H9 (cell line): ENCODE results near the gene NDUFA5. TPM values are rescaled to one million over a fixed set of nuclear protein-coding genes. Genes with fewer than 3 reads are reported as not detected.

Experiments
- DNase-seq: peaks from one replicate; pipeline ENCODE4 v3.0.0-alpha.2; 2017
- H2AFZ ChIP-seq: one replicate; pipeline ENCODE4 v1.6.1; 2013; ENCODE audit warnings: mild to moderate bottlenecking, low read length, control low read depth, moderate library complexity
- H2AK5ac ChIP-seq: 2 replicates; pipeline ENCODE4 v1.6.1; 2013; ENCODE audit warnings: low read length, control low read depth, mixed read lengths; ENCODE audit not compliant: insufficient read length
- H2BK120ac ChIP-seq: one replicate; pipeline ENCODE4 v1.6.1; 2013; ENCODE audit warnings: low read depth, mild to moderate bottlenecking, low read length, control low read depth, inconsistent platforms; ENCODE audit not compliant: poor library complexity, severe bottlenecking
- H2BK12ac ChIP-seq: 2 replicates; pipeline ENCODE4 v1.6.1; 2013; ENCODE audit warnings: low read length, control low read depth, mixed read lengths, low read depth; ENCODE audit not compliant: insufficient read length
- H2BK15ac ChIP-seq: 2 replicates; pipeline ENCODE4 v1.6.1; 2013; ENCODE audit warnings: low read depth, low read length, control low read depth
- H2BK20ac ChIP-seq: one replicate; pipeline ENCODE4 v1.6.1; 2013; ENCODE audit warnings: low read depth, mild to moderate bottlenecking, low read length, control low read depth, inconsistent platforms; ENCODE audit not compliant: poor library complexity, severe bottlenecking
- H2BK5ac ChIP-seq: 2 replicates; pipeline ENCODE4 v1.6.1; 2013; ENCODE audit warnings: low read length, control low read depth, mixed read lengths; ENCODE audit not compliant: insufficient read length
- H3K14ac ChIP-seq: 2 replicates; pipeline ENCODE4 v1.6.1; 2013; ENCODE audit warnings: low read length, control low read depth; ENCODE audit not compliant: insufficient read depth
- H3K18ac ChIP-seq: 2 replicates; pipeline ENCODE4 v1.6.1; 2013; ENCODE audit warnings: low read depth, mild to moderate bottlenecking, mixed read lengths, low read length, control low read depth; ENCODE audit not compliant: insufficient read length
- H3K23ac ChIP-seq: 2 replicates; pipeline ENCODE4 v1.6.1; 2013; ENCODE audit warnings: low read length, control low read depth, mixed read lengths, low read depth; ENCODE audit not compliant: insufficient read length
- H3K23me2 ChIP-seq: 2 replicates; pipeline ENCODE4 v1.6.1; 2013; ENCODE audit warnings: low read depth, mild to moderate bottlenecking, mixed read lengths, low read length, control low read depth; ENCODE audit not compliant: insufficient read length, poor library complexity, severe bottlenecking
- H3K27ac ChIP-seq: 2 replicates; pipeline ENCODE4 v1.5.1; 2013; ENCODE audit warnings: low read length, control low read depth, mixed read lengths, low read depth; ENCODE audit not compliant: insufficient read length
- H3K27me3 ChIP-seq: 2 replicates; pipeline ENCODE4 v1.6.1; 2013; ENCODE audit warnings: low read length, control low read depth, inconsistent platforms; ENCODE audit not compliant: insufficient read depth
- H3K4ac ChIP-seq: 2 replicates; pipeline ENCODE4 v1.6.1; 2013; ENCODE audit warnings: low read depth, mild to moderate bottlenecking, control low read depth, inconsistent platforms, low read length, moderate library complexity
- H3K4me1 ChIP-seq: 2 replicates; pipeline ENCODE4 v1.6.1; 2013; ENCODE audit warnings: low read length, control low read depth, inconsistent platforms; ENCODE audit not compliant: insufficient read depth
- H3K4me2 ChIP-seq: 2 replicates; pipeline ENCODE4 v1.6.1; 2013; ENCODE audit warnings: low read length, control low read depth, mixed read lengths; ENCODE audit not compliant: insufficient read length, insufficient read depth
- H3K56ac ChIP-seq: 2 replicates; pipeline ENCODE4 v1.6.1; 2013; ENCODE audit warnings: low read depth, mild to moderate bottlenecking, mixed read lengths, low read length, control low read depth; ENCODE audit not compliant: insufficient read length
- H3K79me1 ChIP-seq: 2 replicates; pipeline ENCODE4 v1.6.1; 2013; ENCODE audit warnings: low read depth, mild to moderate bottlenecking, moderate library complexity, low read length, control low read depth, inconsistent platforms; ENCODE audit not compliant: insufficient read depth, poor library complexity, severe bottlenecking
- H3K79me2 ChIP-seq: 2 replicates; pipeline ENCODE4 v1.6.1; 2013; ENCODE audit warnings: low read length, control low read depth, inconsistent platforms; ENCODE audit not compliant: insufficient read depth
- H3K9ac ChIP-seq: 2 replicates; pipeline ENCODE4 v1.6.1; 2013; ENCODE audit warnings: low read length, control low read depth, mixed read lengths; ENCODE audit not compliant: insufficient read length; ENCODE audit errors: extremely low read depth
- H3K9me3 ChIP-seq: one replicate; pipeline ENCODE4 v1.6.1; 2013; ENCODE audit warnings: low read depth, low read length, inconsistent platforms; ENCODE audit not compliant: control insufficient read depth
- H3T11ph ChIP-seq: one replicate; pipeline ENCODE4 v1.6.1; 2013; ENCODE audit warnings: mild to moderate bottlenecking, low read length, control low read depth, inconsistent platforms
- H4K20me1 ChIP-seq: one replicate; pipeline ENCODE4 v1.6.1; 2013; ENCODE audit not compliant: control insufficient read depth, insufficient read length, insufficient read depth
- H4K5ac ChIP-seq: 2 replicates; pipeline ENCODE4 v1.6.1; 2013; ENCODE audit warnings: low read depth, mild to moderate bottlenecking, mixed read lengths, low read length, control low read depth; ENCODE audit not compliant: insufficient read length
- H4K8ac ChIP-seq: replicated peaks from 2 replicates; pipeline ENCODE4 v1.6.1; 2013; ENCODE audit warnings: low read length, control low read depth, mixed read lengths, low read depth; ENCODE audit not compliant: insufficient read length
- H4K91ac ChIP-seq: 2 replicates; pipeline ENCODE4 v1.6.1; 2013; ENCODE audit warnings: low read depth, mild to moderate bottlenecking, moderate library complexity, mixed read lengths, low read length, control low read depth; ENCODE audit not compliant: insufficient read length
- H3K27ac Mint-ChIP-seq, 3 experiments: 2 replicates in 2 of 3; 3 replicates in 1 of 3; pipeline ENCODE4 v1.8.0; 2020 to 2021; ENCODE audit warnings: mixed read lengths in 3 of 3, mild to moderate bottlenecking in 1 of 3, moderate library complexity in 1 of 3
- H3K27me3 Mint-ChIP-seq: 2 replicates; pipeline ENCODE4 v1.8.0; 2021; ENCODE audit warnings: low read depth, mild to moderate bottlenecking, moderate library complexity, mixed read lengths
- H3K36me3 Mint-ChIP-seq, 3 experiments: 2 replicates in 2 of 3; 3 replicates in 1 of 3; pipeline ENCODE4 v1.8.0; 2020 to 2021; ENCODE audit warnings: low read depth in 3 of 3, mixed read lengths in 3 of 3; ENCODE audit not compliant: insufficient read depth in 1 of 3
- H3K4me1 Mint-ChIP-seq, 2 experiments: 2 replicates each; pipeline ENCODE4 v1.8.0; 2020; ENCODE audit warnings: mixed read lengths in 2 of 2
- H3K4me3 Mint-ChIP-seq, 2 experiments: 2 replicates in 1 of 2; 3 replicates in 1 of 2; pipeline ENCODE4 v1.8.0; 2020 to 2021; ENCODE audit warnings: mild to moderate bottlenecking in 2 of 2, mixed read lengths in 2 of 2, moderate library complexity in 1 of 2
- H3K9me3 Mint-ChIP-seq, 2 experiments: 2 replicates in 1 of 2; 3 replicates in 1 of 2; pipeline ENCODE4 v1.8.0; 2020; ENCODE audit warnings: mild to moderate bottlenecking in 2 of 2, mixed read lengths in 2 of 2, moderate library complexity in 1 of 2
- CTCF ChIP-seq: fragments of 200-600 bp; sonication (generic); conservative IDR thresholded peaks from 3 replicates; pipeline ENCODE4 v1.8.0; 2021; ENCODE audit warnings: antibody characterized with exemption, mild to moderate bottlenecking
- WGBS: extraction: QIAGEN DNeasy Blood & Tissue Kit; methylation state at CpG from one replicate; pipeline ENCODE4 v1.1.7; 2013; ENCODE audit warnings: missing lambda C conversion rate, low lambda C conversion rate, mixed read lengths; ENCODE audit not compliant: insufficient read length; ENCODE audit errors: extremely low coverage; 5-methylcytosine and 5-hydroxymethylcytosine counted together
- total RNA-seq: library from RNA; stranded (reverse); gene quantifications from 2 replicates; pipeline ENCODE4 v1.2.1, GENCODE V29; 2021

Gene NDUFA5
- total RNA-seq, 1 experiment from 2014 or later: 76.5 TPM

GRCh38 chr7:123494193-123494796 lies 63.3 kb downstream of the NDUFA5 start:
- no peak for DNase-seq
- no peak overlapping the region for H3K23ac ChIP-seq
- H3K9ac ChIP-seq: no peak overlapping the region
- no peak overlapping the region for H3T11ph ChIP-seq
- no peak overlapping the region for H2BK20ac ChIP-seq
- H3K27ac ChIP-seq: no peak overlapping the region
- H2BK120ac ChIP-seq: no peak overlapping the region
- no peak overlapping the region for H3K18ac ChIP-seq
- H3K79me1 ChIP-seq: no peaks in the 10 kb centered on the region
- H3K4me1 ChIP-seq: no peaks in the 10 kb centered on the region
- no peak overlapping the region for H3K4me3 Mint-ChIP-seq
- no peak overlapping the region for H2AK5ac ChIP-seq
- no peaks in the 10 kb centered on the region for H3K9me3 ChIP-seq
- no peak overlapping the region for H4K8ac ChIP-seq
- no peak overlapping the region for H2BK5ac ChIP-seq
- H2BK12ac ChIP-seq: no peak overlapping the region
- H2AFZ ChIP-seq: no peak overlapping the region
- H4K20me1 ChIP-seq: no peaks in the 10 kb centered on the region
- WGBS: no CpG with 5 or more reads among the region's 3 CpGs
- no peak overlapping the region for H2BK15ac ChIP-seq
- H3K14ac ChIP-seq: no peak overlapping the region
- no peaks in the 10 kb centered on the region for H3K27me3 Mint-ChIP-seq
- H3K79me2 ChIP-seq: no peaks in the 10 kb centered on the region
- H3K4me2 ChIP-seq: no peak overlapping the region
- peaks cover 12 to 14% of the 10 kb centered on the region in 2 experiments for H3K4me1 Mint-ChIP-seq
- H4K91ac ChIP-seq: no peak overlapping the region
- no peak overlapping the region for H3K27ac Mint-ChIP-seq
- no peak overlapping the region for H3K4ac ChIP-seq
- H4K5ac ChIP-seq: no peak overlapping the region
- peaks cover 0 to 3% of the 10 kb centered on the region in 2 experiments; a peak in 2 of 5 replicates for H3K9me3 Mint-ChIP-seq
- no peaks in the 10 kb centered on the region for H3K23me2 ChIP-seq
- peaks cover 0 to 4% (median 0%) of the 10 kb centered on the region in 3 experiments; a peak in 2 of 7 replicates for H3K36me3 Mint-ChIP-seq
- no peak overlapping the region for H3K56ac ChIP-seq
- TF ChIP-seq CTCF: peak; percentile 84
- no peaks in the 10 kb centered on the region for H3K27me3 ChIP-seq
